K562 (cell line): Measurements from ENCODE around the gene TMC4. TPM values are rescaled to one million over a fixed set of nuclear protein-coding genes. Genes with fewer than 3 reads are reported as not detected.

Source experiments
- BCOR ChIP-seq: fragments of 450-650 bp; IDR thresholded peaks from 2 replicates; pipeline ENCODE4 v1.6.1; 2016
- EP300 ChIP-seq: IDR thresholded peaks from 2 replicates; pipeline ENCODE4 v1.6.1; 2012; ENCODE audit warnings: low read length, improper control_type of control experiment
- FOS ChIP-seq: IDR thresholded peaks from 3 replicates; pipeline ENCODE4 v1.6.1; 2011; ENCODE audit not compliant: insufficient read length; ENCODE audit errors: extremely low read depth
- MAFG ChIP-seq: fragments of 450-650 bp; conservative IDR thresholded peaks from 2 replicates; pipeline ENCODE4 v1.6.1; 2016; ENCODE audit warnings: missing genetic modification characterization, missing compliant biosample characterization
- MCM7 ChIP-seq, 2 experiments: fragments of 450-650 bp; IDR thresholded peaks; 2 replicates each; pipeline ENCODE4 v1.6.1; 2016 to 2018
- MEF2D ChIP-seq: conservative IDR thresholded peaks from 2 replicates; pipeline ENCODE4 v1.6.1; 2016; ENCODE audit warnings: low read depth, missing genetic modification characterization, missing compliant biosample characterization
- NR2C1 ChIP-seq, 2 experiments: fragments of 450-650 bp; IDR thresholded peaks; 2 replicates each; pipeline ENCODE4 v1.6.1; 2017; ENCODE audit warnings: mild to moderate bottlenecking in 2 of 2, antibody characterized with exemption in 1 of 2, inconsistent platforms in 1 of 2, missing compliant biosample characterization in 1 of 2, missing genetic modification characterization in 1 of 2
- REST ChIP-seq, 2 experiments: fragments of 450-650 bp; formaldehyde crosslinking in 1 of 2; IDR thresholded peaks; 2 replicates each; pipeline versions ENCODE4 v1.4.0 to v1.6.1; 2014 to 2020; ENCODE audit warnings: mild to moderate bottlenecking in 2 of 2, borderline replicate concordance in 1 of 2, low read depth in 1 of 2
- SREBF2 ChIP-seq: sonication (generic); formaldehyde crosslinking; IDR thresholded peaks from 2 replicates; pipeline ENCODE4 v1.4.0; 2020; ENCODE audit warnings: mild to moderate bottlenecking, missing genetic modification reagents
- STAT5B ChIP-seq: fragments of 250-450 bp; sonication (Bioruptor Pico); IDR thresholded peaks from 2 replicates; pipeline ENCODE4 v1.8.0; 2021; ENCODE audit warnings: mild to moderate bottlenecking, inconsistent platforms
- TAF1 ChIP-seq: IDR thresholded peaks from 2 replicates; pipeline ENCODE4 v1.6.1; 2011; ENCODE audit warnings: mild to moderate bottlenecking, low read length, moderate library complexity; ENCODE audit not compliant: insufficient read depth, control insufficient read depth, severe bottlenecking; ENCODE audit errors: extremely low read depth
- TAF7 ChIP-seq: fragments of 450-650 bp; IDR thresholded peaks from 2 replicates; pipeline ENCODE4 v1.6.1; 2016; ENCODE audit warnings: missing genetic modification characterization, missing compliant biosample characterization
- TOE1 ChIP-seq, 2 experiments: fragments of 450-650 bp in 1 of 2; sonication (generic) in 1 of 2; formaldehyde crosslinking in 1 of 2; IDR thresholded peaks; 2 replicates each; pipeline versions ENCODE4 v1.7.1 to v1.8.0; 2016 to 2022; ENCODE audit warnings: borderline replicate concordance in 2 of 2, mild to moderate bottlenecking in 2 of 2, antibody characterized with exemption in 1 of 2, inconsistent platforms in 1 of 2, low read depth in 1 of 2, missing genetic modification reagents in 1 of 2, moderate library complexity in 1 of 2
- USF2 ChIP-seq: sonication (generic); formaldehyde crosslinking; IDR thresholded peaks from 2 replicates; pipeline ENCODE4 v1.5.0; 2020; ENCODE audit warnings: missing genetic modification reagents
- XRCC5 ChIP-seq: fragments of 200-400 bp; formaldehyde crosslinking; IDR thresholded peaks from 2 replicates; pipeline ENCODE4 v1.6.1; 2017; ENCODE audit warnings: low read depth, mild to moderate bottlenecking, low read length
- ZNF316 ChIP-seq: fragments of 450-650 bp; IDR thresholded peaks from 2 replicates; pipeline ENCODE4 v1.6.1; 2016
- ZNF551 ChIP-seq: fragments of 250-450 bp; sonication (Bioruptor Pico); IDR thresholded peaks from 2 replicates; pipeline ENCODE4 v1.5.0; 2021; ENCODE audit warnings: mild to moderate bottlenecking, moderate library complexity
- ZNF696 ChIP-seq: fragments of 250-450 bp; sonication (Bioruptor Pico); conservative IDR thresholded peaks from 2 replicates; pipeline ENCODE4 v1.4.0; 2020; ENCODE audit warnings: mild to moderate bottlenecking, moderate library complexity
- ZNF699 ChIP-seq: fragments of 250-450 bp; sonication (Bioruptor Pico); IDR thresholded peaks from 2 replicates; pipeline ENCODE4 v1.8.0; 2021; ENCODE audit warnings: mild to moderate bottlenecking, moderate library complexity; ENCODE audit not compliant: insufficient replicate concordance
- polyA plus RNA-seq, 8 experiments: library from polyadenylated mRNA; depleted of rRNA in 4 of 8; stranded (reverse) in 5 of 8; unstranded in 3 of 8; fragments of >200 nt; fragmentation: Nextera tagmentation in 2 of 8; fragmentation: Illumina TruSeq in 1 of 8; extraction: Ambion mirVana in 2 of 8; extraction: Trizol in 1 of 8; gene quantifications; 2 replicates each; pipeline versions ENCODE4 v1.2.1 to v1.2.3, GENCODE V29; 2011 to 2014; ENCODE audit warnings: inconsistent platforms in 1 of 8, missing spikeins in 1 of 8
- total RNA-seq, 7 experiments: library from RNA; depleted of rRNA in 6 of 7; stranded (reverse); fragments of >200 nt in 6 of 7; fragmentation: Illumina TruSeq in 2 of 7; extraction: Trizol in 2 of 7; gene quantifications; 2 replicates each; pipeline versions ENCODE4 v1.2.1 to v1.2.3, GENCODE V29; 2011 to 2021; ENCODE audit warnings: low replicate concordance in 1 of 7

TMC4 gene
- total and polyA plus RNA-seq, 9 of the 15 experiments (the other 6 are each of a cell fraction or from before 2014, with no cell fraction given), result 0.12 to 0.79 (median 0.36) TPM; not detected in 2

GRCh38 chr19:54115109-54116063 is 57.6 kb downstream of the TMC4 start, which contains the start of the genes PRPF31 and TFPT (continued):
- TF ChIP-seq REST (IDR thresholded peaks at IDR 0.05; ENCODE audit: borderline replicate concordance) (no peak), REST (CRISPR knock-in tag; IDR thresholded peaks at IDR 0.05; ENCODE audit: low read depth) (peak; percentile 77), ZNF696 (no peak), STAT5B (no peak), TAF7 (tag) (peak; percentile 75), TOE1 (IDR thresholded peaks at IDR 0.05; ENCODE audit: borderline replicate concordance) (peak; percentile 57), TOE1 (CRISPR knock-in tag; IDR thresholded peaks at IDR 0.05; ENCODE audit: borderline replicate concordance, low read depth) (no peak), MCM7 (IDR thresholded peaks at IDR 0.05) (no peak), NR2C1 (IDR thresholded peaks at IDR 0.05) (peak; percentile 86), NR2C1 (tag; IDR thresholded peaks at IDR 0.05) (peak; percentile 88), MEF2D (tag) (no peak; the same call in 1 of the 2 replicates), XRCC5 (peak; percentile 83), MAFG (tag) (no peak), ZNF699 (no peak), ZNF316 (no peak), USF2 (CRISPR knock-in tag) (no peak), TAF1 (peak; percentile 79), ZNF551 (CRISPR knock-in tag) (no peak), SREBF2 (CRISPR knock-in tag) (no peak), EP300 (peak; percentile 57), BCOR (peak; percentile 63; the same call in 1 of the 2 replicates), FOS (peak; percentile 78)
